WI38 (cell line): Measurements from ENCODE around the gene ALX1.

Experiments used
- H3K4me3 ChIP-seq: 2 replicates; pipeline ENCODE4 v1.5.1; 2011; ENCODE audit warnings: low read depth, mild to moderate bottlenecking, control low read depth, low read length
- CTCF ChIP-seq: IDR thresholded peaks from 2 replicates; pipeline ENCODE4 v1.5.1; 2012; ENCODE audit warnings: low read depth, mild to moderate bottlenecking, control low read depth, low read length

Gene ALX1

GRCh38 chr12:85266356-85266755 lies 13.7 kb upstream of the ALX1 start:
- H3K4me3 ChIP-seq, result no peak overlapping the region
- TF ChIP-seq CTCF, result no peak

DNA sequence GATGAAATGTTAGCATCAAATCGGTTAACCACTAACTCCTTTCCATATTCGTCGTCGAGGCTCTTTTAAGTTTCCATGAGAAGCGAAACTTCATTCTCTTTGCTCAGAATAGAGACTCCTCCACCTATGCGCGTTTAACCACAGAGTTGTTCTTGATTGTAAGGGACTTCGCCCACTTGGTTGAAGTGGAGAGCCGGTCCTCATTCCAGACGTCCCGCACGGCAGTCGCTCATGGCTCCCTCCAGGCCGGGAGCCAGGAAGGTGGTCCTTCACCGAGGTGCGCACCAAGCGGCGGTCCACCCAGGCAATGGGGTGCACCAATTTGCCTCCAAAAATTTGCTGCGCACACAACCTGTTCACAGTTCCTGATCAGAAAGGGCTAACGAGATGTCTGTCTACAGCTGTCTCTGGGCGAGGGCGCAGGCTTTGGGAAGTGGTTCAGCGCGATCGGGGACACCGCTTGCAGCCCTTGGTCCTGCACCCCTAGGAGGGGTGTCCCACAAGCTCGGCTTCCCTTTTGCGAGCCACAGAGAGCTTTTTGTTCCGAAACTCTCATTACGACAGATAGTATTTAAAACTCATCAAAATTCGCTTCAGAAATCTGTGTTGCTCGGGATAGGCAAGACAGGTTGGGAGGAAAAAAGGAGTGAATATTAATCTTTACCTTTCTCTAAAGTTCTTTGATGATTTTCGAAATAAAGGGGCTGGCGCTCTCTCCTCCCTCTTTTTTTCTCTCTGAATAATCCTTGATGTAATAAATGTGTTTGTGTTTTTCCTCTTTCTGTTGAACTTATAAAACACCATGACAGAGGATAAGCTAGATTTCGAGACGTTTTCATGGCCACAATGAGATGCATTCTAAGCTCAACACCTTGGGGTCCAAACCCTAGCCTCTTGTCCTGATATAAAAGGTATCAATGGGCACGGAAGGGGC lies 6.4 kb upstream of the ALX1 start:
- TF ChIP-seq CTCF, result no peak
- H3K4me3 ChIP-seq, result no peak overlapping the region

DNA sequence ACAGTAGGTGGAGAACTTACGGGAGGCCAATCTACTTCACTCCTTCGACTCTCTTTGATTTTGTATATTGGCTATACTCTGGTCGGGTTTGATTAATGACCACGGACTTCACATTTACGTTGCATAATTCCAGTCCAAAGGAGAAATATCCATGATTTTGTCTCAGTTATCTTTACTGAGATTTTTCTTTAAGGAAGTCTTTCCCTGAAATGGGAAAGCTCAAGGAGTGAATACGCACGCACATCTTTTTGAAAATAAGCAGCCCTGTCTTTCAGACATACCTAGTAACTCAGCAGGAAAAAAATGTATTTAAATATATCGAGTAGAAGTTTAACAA lies 5.7 kb upstream of the ALX1 start:
- no peak overlapping the region for H3K4me3 ChIP-seq
- no peak for TF ChIP-seq CTCF

GRCh38 chr12:85275374-85275773 lies 4.6 kb upstream of the ALX1 start:
- H3K4me3 ChIP-seq, result no peak overlapping the region

GRCh38 chr12:85277191-85277590 lies 2.8 kb upstream of the ALX1 start:
- no peak overlapping the region for H3K4me3 ChIP-seq
- TF ChIP-seq CTCF, result no peak

More at GRCh38 chr12:85275374-85275773, 4.6 kb upstream of the ALX1 start:
- TF ChIP-seq CTCF, result no peak

DNA sequence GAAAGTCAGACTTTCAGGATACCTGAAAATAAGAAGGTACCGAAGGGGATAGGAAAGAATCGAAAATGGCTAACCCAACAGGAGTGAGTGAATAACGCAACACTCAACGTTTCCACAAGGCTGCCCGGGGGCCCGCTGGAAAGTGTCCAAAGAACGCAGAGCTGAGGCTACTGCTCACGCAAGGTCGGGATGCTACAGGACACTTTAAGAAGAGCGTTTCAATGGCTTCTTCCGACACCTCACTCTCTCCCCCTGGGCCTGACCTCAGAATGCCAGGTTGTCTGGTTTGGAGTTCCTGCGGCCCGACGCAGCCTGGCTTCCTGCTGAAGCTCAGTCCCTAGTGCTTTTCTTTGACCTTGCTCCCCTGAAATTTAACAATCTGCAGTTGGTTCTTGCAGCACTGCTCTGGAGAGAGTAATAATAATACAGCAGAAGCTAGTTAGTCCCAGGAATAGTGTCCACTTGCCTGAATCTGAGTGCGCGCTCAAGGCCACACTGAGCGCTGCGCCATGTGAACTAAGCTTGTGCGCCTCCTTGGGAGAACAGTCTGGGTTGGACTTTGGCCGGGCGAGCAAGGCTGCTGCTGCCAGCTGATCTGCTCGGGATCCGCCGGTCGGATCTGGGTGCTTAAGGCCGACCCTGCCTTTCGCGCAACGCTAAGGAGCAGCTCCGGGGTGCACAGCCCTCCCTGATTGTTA lies 2.0 kb upstream of the ALX1 start:
- no peak overlapping the region for H3K4me3 ChIP-seq
- no peak for TF ChIP-seq CTCF
